Endothelial cell (in vitro differentiated cells): ENCODE data around the gene LYPD6B. TPM values are rescaled to one million over a fixed set of nuclear protein-coding genes. Genes with fewer than 3 reads are reported as not detected.

Experiments used
- DNase-seq: peaks from one replicate; pipeline ENCODE4 v3.0.0; 2021; ENCODE audit warnings: low spot score
- H3K27ac Mint-ChIP-seq: one replicate; pipeline ENCODE4 v1.8.0; 2021; ENCODE audit warnings: mixed read lengths, inconsistent platforms; ENCODE audit not compliant: unreplicated experiment
- H3K27me3 Mint-ChIP-seq: one replicate; pipeline ENCODE4 v1.8.0; 2021; ENCODE audit warnings: mild to moderate bottlenecking, moderate library complexity, mixed read lengths, inconsistent platforms; ENCODE audit not compliant: unreplicated experiment
- H3K36me3 Mint-ChIP-seq: one replicate; pipeline ENCODE4 v1.8.0; 2021; ENCODE audit warnings: mild to moderate bottlenecking, low read depth, mixed read lengths, inconsistent platforms; ENCODE audit not compliant: unreplicated experiment
- H3K4me1 Mint-ChIP-seq: one replicate; pipeline ENCODE4 v1.8.0; 2021; ENCODE audit warnings: mild to moderate bottlenecking, mixed read lengths, inconsistent platforms; ENCODE audit not compliant: unreplicated experiment
- H3K4me3 Mint-ChIP-seq: one replicate; pipeline ENCODE4 v1.8.0; 2021; ENCODE audit warnings: mild to moderate bottlenecking, mixed read lengths, inconsistent platforms; ENCODE audit not compliant: unreplicated experiment
- H3K9me3 Mint-ChIP-seq: one replicate; pipeline ENCODE4 v1.8.0; 2021; ENCODE audit warnings: mixed read lengths, inconsistent platforms; ENCODE audit not compliant: unreplicated experiment
- total RNA-seq: library from RNA; stranded (reverse); fragmentation: NEBNext Ultra II Directional; extraction: Animal tissue kit (Norgen Biotek cat#: 25700); gene quantifications from one replicate; pipeline ENCODE4 v1.2.1, GENCODE V29; 2021; ENCODE audit not compliant: unreplicated experiment
- TF ChIP-seq, protein P1 (sequence below): fragments of 200-600 bp; sonication (generic); IDR thresholded peaks from one replicate; pipeline ENCODE4 v1.5.0; 2021; ENCODE audit warnings: antibody characterized with exemption; ENCODE audit not compliant: unreplicated experiment

The LYPD6B gene
- total RNA-seq, 1 donor from 2014 or later: 4.8 TPM

DNA sequence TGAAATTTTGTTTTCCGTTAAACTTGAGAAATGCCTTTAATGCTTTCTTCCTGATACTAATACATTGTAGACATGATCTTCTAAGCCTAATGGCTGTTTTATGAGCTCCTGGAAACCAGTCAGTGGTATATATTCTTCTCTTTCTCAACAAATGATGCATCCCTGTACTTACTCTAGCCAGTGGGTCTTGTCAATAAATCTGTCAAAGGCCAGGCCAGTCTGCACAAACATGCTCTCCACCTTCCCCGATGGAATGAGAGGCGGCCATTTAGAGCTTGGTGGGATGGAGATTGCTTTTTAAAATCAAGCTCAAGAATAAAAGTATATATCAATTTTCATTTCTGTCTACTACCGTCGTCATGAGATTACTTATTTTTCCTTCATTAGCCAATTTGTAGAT lies 140.1 kb downstream of the LYPD6B start:
- Mint-ChIP-seq H3K4me1 (peaks cover 6% of the 10 kb centered on the region), H3K27ac (no peak overlapping the region), H3K27me3 (peaks cover 1% of the 10 kb centered on the region), H3K36me3 (no peaks in the 10 kb centered on the region), H3K4me3 (no peak overlapping the region), H3K9me3 (no peaks in the 10 kb centered on the region)
- TF ChIP-seq, protein P1, sequence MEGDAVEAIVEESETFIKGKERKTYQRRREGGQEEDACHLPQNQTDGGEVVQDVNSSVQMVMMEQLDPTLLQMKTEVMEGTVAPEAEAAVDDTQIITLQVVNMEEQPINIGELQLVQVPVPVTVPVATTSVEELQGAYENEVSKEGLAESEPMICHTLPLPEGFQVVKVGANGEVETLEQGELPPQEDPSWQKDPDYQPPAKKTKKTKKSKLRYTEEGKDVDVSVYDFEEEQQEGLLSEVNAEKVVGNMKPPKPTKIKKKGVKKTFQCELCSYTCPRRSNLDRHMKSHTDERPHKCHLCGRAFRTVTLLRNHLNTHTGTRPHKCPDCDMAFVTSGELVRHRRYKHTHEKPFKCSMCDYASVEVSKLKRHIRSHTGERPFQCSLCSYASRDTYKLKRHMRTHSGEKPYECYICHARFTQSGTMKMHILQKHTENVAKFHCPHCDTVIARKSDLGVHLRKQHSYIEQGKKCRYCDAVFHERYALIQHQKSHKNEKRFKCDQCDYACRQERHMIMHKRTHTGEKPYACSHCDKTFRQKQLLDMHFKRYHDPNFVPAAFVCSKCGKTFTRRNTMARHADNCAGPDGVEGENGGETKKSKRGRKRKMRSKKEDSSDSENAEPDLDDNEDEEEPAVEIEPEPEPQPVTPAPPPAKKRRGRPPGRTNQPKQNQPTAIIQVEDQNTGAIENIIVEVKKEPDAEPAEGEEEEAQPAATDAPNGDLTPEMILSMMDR: no peak
- no peak for DNase-seq

DNA sequence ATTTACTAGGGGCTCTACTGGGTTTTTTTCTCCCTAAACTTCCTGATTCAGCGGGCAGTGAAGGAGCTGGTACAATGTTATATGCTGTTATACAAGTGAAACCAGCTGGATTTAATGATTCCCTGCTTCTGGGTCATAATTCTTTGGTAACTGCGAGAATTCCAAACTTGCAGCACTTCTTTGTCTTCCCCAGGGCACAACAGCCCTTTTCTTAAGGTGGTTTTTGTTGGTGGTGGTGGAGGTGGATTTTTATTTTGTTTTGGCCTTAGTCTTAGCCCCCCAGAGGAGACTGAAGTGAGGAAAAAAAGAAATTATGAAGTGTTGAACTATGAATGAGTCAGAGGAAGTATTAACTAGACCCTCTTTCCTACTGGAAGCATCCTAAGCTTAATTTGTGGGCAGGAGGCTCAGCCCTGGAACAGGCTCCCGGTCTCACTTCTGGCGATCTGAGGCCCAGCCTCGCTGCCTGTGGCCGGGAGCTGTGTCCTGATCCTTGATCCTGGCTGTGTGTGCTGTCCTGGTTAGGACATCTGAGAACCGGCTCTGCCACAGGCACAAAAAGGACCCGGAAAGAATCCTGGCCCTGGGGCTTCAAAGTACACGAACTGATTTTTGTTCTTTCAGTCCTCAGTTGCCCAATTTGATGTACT lies 141.9 kb downstream of the LYPD6B start:
- peaks cover 6% of the 10 kb centered on the region for H3K4me1 Mint-ChIP-seq
- no peaks in the 10 kb centered on the region for H3K36me3 Mint-ChIP-seq
- H3K27me3 Mint-ChIP-seq: peaks cover 1% of the 10 kb centered on the region
- no peaks in the 10 kb centered on the region for H3K9me3 Mint-ChIP-seq
- H3K4me3 Mint-ChIP-seq: no peak overlapping the region
- TF ChIP-seq, protein P1: no peak
- DNase-seq: no peak
- H3K27ac Mint-ChIP-seq: no peak overlapping the region

DNA sequence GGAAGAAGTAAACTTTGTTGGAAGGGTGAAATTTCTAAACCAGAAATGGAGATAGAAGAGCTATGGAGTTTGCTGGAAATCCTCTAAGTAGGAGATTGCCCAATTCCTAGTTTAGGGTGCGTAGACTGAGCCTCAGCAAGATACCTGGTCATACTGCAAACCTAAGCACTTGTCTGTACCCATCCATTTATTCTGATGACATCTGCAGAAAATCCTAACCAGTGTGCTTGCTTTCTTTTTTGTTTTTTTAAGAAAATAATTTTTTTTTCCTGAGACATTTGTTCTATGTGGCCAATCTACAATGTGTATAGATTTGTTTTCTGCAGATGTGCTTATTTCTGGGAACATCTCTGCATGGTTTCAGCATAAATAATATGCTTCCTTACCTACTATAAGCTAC lies 144.7 kb downstream of the LYPD6B start:
- TF ChIP-seq, protein P1: no peak
- no peak overlapping the region for H3K27ac Mint-ChIP-seq
- H3K4me1 Mint-ChIP-seq: peaks cover 6% of the 10 kb centered on the region
- DNase-seq: no peak
- H3K4me3 Mint-ChIP-seq: no peak overlapping the region
- H3K9me3 Mint-ChIP-seq: no peaks in the 10 kb centered on the region
- H3K36me3 Mint-ChIP-seq: no peaks in the 10 kb centered on the region
- H3K27me3 Mint-ChIP-seq: peaks cover 1% of the 10 kb centered on the region

DNA sequence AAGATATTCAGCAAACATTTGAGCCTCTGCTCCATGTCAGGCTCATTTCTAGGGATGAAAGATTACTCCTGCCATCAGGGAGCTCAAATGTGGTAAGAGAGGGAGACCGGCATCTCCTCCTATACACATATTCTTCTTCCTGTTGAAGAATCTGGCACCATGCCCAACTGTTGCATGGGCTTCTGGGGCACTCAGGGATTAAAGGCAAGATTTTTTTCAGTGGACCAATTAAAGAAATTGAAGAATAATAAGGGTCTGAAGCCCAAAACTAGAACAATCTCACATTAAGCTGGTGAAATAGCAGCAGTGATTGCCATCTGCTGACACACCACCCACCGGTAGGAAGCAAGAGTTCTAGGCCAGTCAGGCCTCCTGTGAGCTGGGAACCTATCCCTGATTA lies 146.5 kb downstream of the LYPD6B start:
- Mint-ChIP-seq H3K4me1 (peaks cover 5% of the 10 kb centered on the region), H3K27ac (no peak overlapping the region), H3K4me3 (no peak overlapping the region), H3K36me3 (no peaks in the 10 kb centered on the region), H3K27me3 (peaks cover 1% of the 10 kb centered on the region), H3K9me3 (no peaks in the 10 kb centered on the region)
- DNase-seq: no peak
- TF ChIP-seq, protein P1: no peak

DNA sequence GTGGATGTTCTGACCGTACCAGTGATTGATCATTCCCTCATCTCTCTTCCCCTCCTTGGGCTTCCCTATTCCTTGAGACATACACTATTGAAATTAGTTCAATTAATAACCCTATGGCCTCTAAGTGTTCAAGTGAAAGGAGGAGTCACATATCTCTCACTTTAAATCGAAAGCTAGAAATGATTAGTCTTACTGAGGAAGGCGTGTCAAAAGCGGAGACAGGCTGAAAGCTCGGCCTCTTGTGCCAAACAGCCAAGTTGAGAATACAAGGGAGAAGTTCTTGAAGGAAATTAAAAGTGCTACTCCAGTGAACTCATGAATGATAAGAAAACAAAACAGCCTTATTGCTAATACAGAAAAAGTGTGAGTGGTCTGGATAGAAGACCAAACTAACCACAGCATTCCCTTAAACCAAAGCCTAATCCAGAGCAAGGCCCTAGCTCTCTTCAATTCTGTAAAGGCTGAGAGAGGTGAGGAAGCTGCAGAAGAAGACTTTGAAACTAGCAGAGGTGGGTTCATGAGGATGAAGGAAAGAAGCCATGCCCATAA lies 147.5 kb downstream of the LYPD6B start:
- Mint-ChIP-seq H3K4me1 (no peaks in the 10 kb centered on the region), H3K27me3 (no peaks in the 10 kb centered on the region), H3K9me3 (no peaks in the 10 kb centered on the region), H3K4me3 (no peak overlapping the region), H3K36me3 (no peaks in the 10 kb centered on the region), H3K27ac (no peak overlapping the region)
- DNase-seq: no peak
- TF ChIP-seq, protein P1: no peak
